GM23338 (cell line): Measurements from ENCODE around the gene MRPS27. TPM values are rescaled to one million over a fixed set of nuclear protein-coding genes. Genes with fewer than 3 reads are reported as not detected.

Experiments
- ATAC-seq: fragments of 200-7000 bp; cut with Tn5 transposase; 3 replicates; pipeline ENCODE4 v1.9.1; 2020
- DNase-seq: peaks from one replicate; pipeline ENCODE4 v3.0.0-alpha.2; 2015; ENCODE audit warnings: low spot score
- H2AFZ ChIP-seq: fragments of 200-600 bp; sonication (generic); 2 replicates; pipeline ENCODE4 v1.8.0; 2016; ENCODE audit warnings: antibody characterized with exemption, mild to moderate bottlenecking, moderate library complexity
- H3F3A ChIP-seq: fragments of 200-600 bp; sonication (generic); replicated peaks from 2 replicates; pipeline ENCODE4 v1.8.0; 2017; ENCODE audit warnings: antibody characterized with exemption, mixed run types, low read depth
- H3K27ac ChIP-seq: fragments of 200-600 bp; sonication (generic); 2 replicates; pipeline ENCODE4 v1.6.1; 2016; ENCODE audit warnings: low read depth
- H3K27me3 ChIP-seq: fragments of 200-600 bp; sonication (generic); 2 replicates; pipeline ENCODE4 v1.8.0; 2016; ENCODE audit warnings: mild to moderate bottlenecking, mixed run types, moderate library complexity; ENCODE audit not compliant: insufficient read depth
- H3K36me3 ChIP-seq: fragments of 200-600 bp; sonication (generic); 2 replicates; pipeline ENCODE4 v1.8.0; 2016; ENCODE audit warnings: mild to moderate bottlenecking; ENCODE audit not compliant: insufficient read depth
- H3K4me1 ChIP-seq: fragments of 200-600 bp; sonication (generic); 2 replicates; pipeline ENCODE4 v1.8.0; 2016; ENCODE audit warnings: mild to moderate bottlenecking, moderate library complexity; ENCODE audit not compliant: insufficient read depth
- H3K4me2 ChIP-seq: fragments of 200-600 bp; sonication (generic); 2 replicates; pipeline ENCODE4 v1.7.1; 2017; ENCODE audit warnings: mixed run types
- H3K4me3 ChIP-seq: fragments of 200-600 bp; sonication (generic); 2 replicates; pipeline ENCODE4 v1.6.1; 2016; ENCODE audit warnings: mixed run types
- H3K79me2 ChIP-seq: fragments of 200-600 bp; sonication (generic); replicated peaks from 2 replicates; pipeline ENCODE4 v1.8.0; 2017; ENCODE audit warnings: mild to moderate bottlenecking; ENCODE audit not compliant: insufficient read depth
- H3K9me2 ChIP-seq: fragments of 200-600 bp; sonication (generic); 2 replicates; pipeline ENCODE4 v1.8.0; 2017; ENCODE audit not compliant: insufficient read depth
- H4K20me1 ChIP-seq: fragments of 200-600 bp; sonication (generic); replicated peaks from 2 replicates; pipeline ENCODE4 v1.8.0; 2017; ENCODE audit warnings: mild to moderate bottlenecking; ENCODE audit not compliant: insufficient read depth
- H3K27ac Mint-ChIP-seq: 2 replicates; pipeline ENCODE4 v1.8.0; 2020; ENCODE audit warnings: inconsistent platforms, mild to moderate bottlenecking, moderate library complexity, mixed read lengths
- H3K27me3 Mint-ChIP-seq: 3 replicates; pipeline ENCODE4 v1.8.0; 2022; ENCODE audit warnings: low read depth, mild to moderate bottlenecking, moderate library complexity, mixed read lengths, inconsistent platforms; ENCODE audit not compliant: insufficient read depth, poor library complexity
- H3K36me3 Mint-ChIP-seq: 3 replicates; pipeline ENCODE4 v1.8.0; 2021; ENCODE audit warnings: low read depth, mild to moderate bottlenecking, inconsistent platforms, moderate library complexity, mixed read lengths
- H3K4me1 Mint-ChIP-seq: 3 replicates; pipeline ENCODE4 v1.8.0; 2020; ENCODE audit warnings: mild to moderate bottlenecking, inconsistent platforms, mixed read lengths
- H3K4me3 Mint-ChIP-seq: 3 replicates; pipeline ENCODE4 v1.8.0; 2021; ENCODE audit warnings: moderate library complexity, mild to moderate bottlenecking, inconsistent platforms, mixed read lengths
- H3K9me3 Mint-ChIP-seq: 3 replicates; pipeline ENCODE4 v1.8.0; 2020; ENCODE audit warnings: moderate library complexity, mild to moderate bottlenecking, inconsistent platforms, mixed read lengths
- CREB1 ChIP-seq: fragments of 250-450 bp; sonication (Bioruptor Pico); IDR thresholded peaks from 2 replicates; pipeline ENCODE4 v1.5.0; 2020; ENCODE audit warnings: low read depth, mild to moderate bottlenecking, moderate library complexity
- ETS1 ChIP-seq: IDR thresholded peaks from 2 replicates; pipeline ENCODE4 v1.6.1; 2016; ENCODE audit warnings: antibody characterized with exemption
- EZH2 ChIP-seq: fragments of 200-600 bp; sonication (generic); IDR thresholded peaks from one replicate; pipeline ENCODE4 v1.8.0; 2017; ENCODE audit warnings: antibody characterized with exemption, mild to moderate bottlenecking, low read depth; ENCODE audit not compliant: unreplicated experiment
- JUNB ChIP-seq: IDR thresholded peaks from one replicate; pipeline ENCODE4 v1.6.1; 2016; ENCODE audit warnings: antibody characterized with exemption; ENCODE audit not compliant: unreplicated experiment
- NANOG ChIP-seq: IDR thresholded peaks from 2 replicates; pipeline ENCODE4 v1.6.1; 2016; ENCODE audit warnings: antibody characterized with exemption, borderline replicate concordance
- POLR2AphosphoS5 ChIP-seq: IDR thresholded peaks from 2 replicates; pipeline ENCODE4 v1.6.1; 2016; ENCODE audit warnings: antibody characterized with exemption, low read depth
- STAT1 ChIP-seq: IDR thresholded peaks from one replicate; pipeline ENCODE4 v1.6.1; 2016; ENCODE audit warnings: antibody characterized with exemption; ENCODE audit not compliant: unreplicated experiment
- ZNF114 ChIP-seq: fragments of 250-450 bp; sonication (Bioruptor Pico); IDR thresholded peaks from 2 replicates; pipeline ENCODE4 v1.5.0; 2020; ENCODE audit warnings: mild to moderate bottlenecking, moderate library complexity
- ZNF331 ChIP-seq: fragments of 250-450 bp; sonication (Bioruptor Pico); IDR thresholded peaks from 2 replicates; pipeline ENCODE4 v1.5.0; 2020; ENCODE audit warnings: low read depth, mild to moderate bottlenecking, moderate library complexity
- ZNF462 ChIP-seq: fragments of 250-450 bp; sonication (Bioruptor Pico); IDR thresholded peaks from 2 replicates; pipeline ENCODE4 v1.5.0; 2020; ENCODE audit warnings: mild to moderate bottlenecking, moderate library complexity
- polyA plus RNA-seq: library from polyadenylated mRNA; unstranded; fragments of >200 nt; fragmentation: Nextera tagmentation; extraction: Ambion mirVana; gene quantifications from 2 replicates; pipeline ENCODE4 v1.2.1, GENCODE V29; 2016
- total RNA-seq: library from RNA; depleted of rRNA; stranded (reverse); fragments of >200 nt; shearing (Covaris generic); gene quantifications from 2 replicates; pipeline ENCODE4 v1.2.3, GENCODE V29; 2014
- TF ChIP-seq, protein P1 (sequence below), 2 experiments: fragments of 200-600 bp in 1 of 2; sonication (generic) in 1 of 2; conservative IDR thresholded peaks; 2 replicates each; pipeline versions ENCODE4 v1.5.1 to v1.6.1; 2016 to 2017; ENCODE audit warnings: antibody characterized with exemption in 2 of 2, low read depth in 2 of 2, mild to moderate bottlenecking in 2 of 2, moderate library complexity in 1 of 2

The MRPS27 gene
- total and polyA plus RNA-seq, 2 experiments from 2014 or later: 53.2 to 141 TPM

- Mint-ChIP-seq H3K27me3 (peaks cover 13% of the 10 kb centered on the region), H3K27ac (no peak overlapping the region), H3K36me3 (peaks cover 57% of the 10 kb centered on the region), H3K4me1 (peaks cover 2% of the 10 kb centered on the region; the same call in 2 of the 3 replicates), H3K9me3 (peaks cover 11% of the 10 kb centered on the region; the same call in 2 of the 3 replicates), H3K4me3 (no peak overlapping the region)
- Histone ChIP-seq H3K27ac (no peak overlapping the region), H3K36me3 (peaks cover 28% of the 10 kb centered on the region), H3F3A (0 out of 2 replicates have a peak, but pooled peaks cover 2% of the 10 kb centered on the region), H4K20me1 (peaks cover 9% of the 10 kb centered on the region; the same call in 1 of the 2 replicates), H3K4me2 (no peak overlapping the region), H3K27me3 (no peaks in the 10 kb centered on the region), H3K9me2 (peaks cover 16% of the 10 kb centered on the region; the same call in 1 of the 2 replicates), H3K79me2 (no peaks in the 10 kb centered on the region; the same call in 1 of the 2 replicates), H2AFZ (no peak overlapping the region), H3K4me1 (no peaks in the 10 kb centered on the region), H3K4me3 (no peak overlapping the region)
- TF ChIP-seq POLR2AphosphoS5: no peak
- TF ChIP-seq STAT1: no peak
- TF ChIP-seq ZNF331 (CRISPR knock-in tag): no peak
- ATAC-seq: no peak
- no peak for DNase-seq
Observed at GRCh38 chr5:72191404-72191803, 128.6 kb downstream of the MRPS27 start.

GRCh38 chr5:72189146-72189545, 130.9 kb downstream of the MRPS27 start:
- Histone ChIP-seq H2AFZ (no peak overlapping the region), H3K4me3 (no peak overlapping the region), H3K4me1 (no peaks in the 10 kb centered on the region), H3K4me2 (no peak overlapping the region), H3K36me3 (peaks cover 21% of the 10 kb centered on the region), H4K20me1 (peaks cover 9% of the 10 kb centered on the region; the same call in 1 of the 2 replicates), H3K27me3 (no peaks in the 10 kb centered on the region), H3K27ac (no peak overlapping the region), H3F3A (0 out of 2 replicates have a peak, but pooled peaks cover 2% of the 10 kb centered on the region), H3K79me2 (no peaks in the 10 kb centered on the region; the same call in 1 of the 2 replicates), H3K9me2 (no peaks in the 10 kb centered on the region)
- DNase-seq: no peak
- Mint-ChIP-seq H3K27me3 (peaks cover 8% of the 10 kb centered on the region), H3K4me3 (no peak overlapping the region), H3K27ac (no peak overlapping the region), H3K4me1 (peaks cover 3% of the 10 kb centered on the region), H3K9me3 (no peaks in the 10 kb centered on the region), H3K36me3 (peaks cover 53% of the 10 kb centered on the region)
- ATAC-seq: no peak
- TF ChIP-seq EZH2 (no peak), ZNF114 (CRISPR knock-in tag) (no peak), ZNF331 (CRISPR knock-in tag) (no peak), POLR2AphosphoS5 (no peak), CREB1 (CRISPR knock-in tag) (no peak), ETS1 (no peak), JUNB (no peak), ZNF462 (CRISPR knock-in tag) (no peak), NANOG (no peak)
- TF ChIP-seq, protein P1, sequence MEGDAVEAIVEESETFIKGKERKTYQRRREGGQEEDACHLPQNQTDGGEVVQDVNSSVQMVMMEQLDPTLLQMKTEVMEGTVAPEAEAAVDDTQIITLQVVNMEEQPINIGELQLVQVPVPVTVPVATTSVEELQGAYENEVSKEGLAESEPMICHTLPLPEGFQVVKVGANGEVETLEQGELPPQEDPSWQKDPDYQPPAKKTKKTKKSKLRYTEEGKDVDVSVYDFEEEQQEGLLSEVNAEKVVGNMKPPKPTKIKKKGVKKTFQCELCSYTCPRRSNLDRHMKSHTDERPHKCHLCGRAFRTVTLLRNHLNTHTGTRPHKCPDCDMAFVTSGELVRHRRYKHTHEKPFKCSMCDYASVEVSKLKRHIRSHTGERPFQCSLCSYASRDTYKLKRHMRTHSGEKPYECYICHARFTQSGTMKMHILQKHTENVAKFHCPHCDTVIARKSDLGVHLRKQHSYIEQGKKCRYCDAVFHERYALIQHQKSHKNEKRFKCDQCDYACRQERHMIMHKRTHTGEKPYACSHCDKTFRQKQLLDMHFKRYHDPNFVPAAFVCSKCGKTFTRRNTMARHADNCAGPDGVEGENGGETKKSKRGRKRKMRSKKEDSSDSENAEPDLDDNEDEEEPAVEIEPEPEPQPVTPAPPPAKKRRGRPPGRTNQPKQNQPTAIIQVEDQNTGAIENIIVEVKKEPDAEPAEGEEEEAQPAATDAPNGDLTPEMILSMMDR (conservative IDR thresholded peaks at IDR 0.05; ENCODE audit: low read depth in 2 of 2): no peak
